GM21447 (cell line): ENCODE results near the gene WHAMM.
"Not testable (repeated sequence)": the region's sequence is repeated elsewhere in the genome, so short reads cannot be mapped to it uniquely, and the experiment has no call there.

Experiments used
- ATAC-seq: cut with Tn5 transposase; IDR thresholded peaks from one replicate; pipeline ENCODE4 v1.9.1; 2021; ENCODE audit not compliant: unreplicated experiment

The WHAMM gene

DNA sequence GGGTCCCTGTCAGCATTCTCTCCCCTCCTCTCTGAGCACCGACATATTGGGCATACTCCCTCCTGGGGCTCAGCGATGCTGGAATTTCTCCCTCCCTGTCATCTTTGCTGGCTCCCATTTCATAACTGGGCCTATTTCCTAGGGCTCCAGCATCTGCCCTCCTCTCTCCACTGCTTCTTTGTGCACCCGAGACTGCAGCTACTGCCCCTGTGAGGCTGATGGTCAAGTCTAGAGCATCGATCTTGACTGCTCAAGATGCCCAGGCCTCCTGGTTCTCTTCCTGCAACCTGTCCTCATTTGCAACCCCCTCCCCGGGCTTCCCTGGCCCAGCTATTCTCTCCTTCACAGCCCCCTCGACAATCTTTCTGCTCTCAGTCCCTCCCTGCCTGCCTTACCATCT is 53.5 kb downstream of the WHAMM start:
- ATAC-seq = no peak

- ATAC-seq = no peak
These were observed 55.5 kb downstream of the WHAMM start for GRCh38 chr15:82864967-82865366.

- ATAC-seq = not testable (repeated sequence)
These were observed 56.2 kb downstream of the WHAMM start for GRCh38 chr15:82865581-82865980.

GRCh38 chr15:82865981-82866380 is 56.6 kb downstream of the WHAMM start:
- ATAC-seq = not testable (repeated sequence)

DNA sequence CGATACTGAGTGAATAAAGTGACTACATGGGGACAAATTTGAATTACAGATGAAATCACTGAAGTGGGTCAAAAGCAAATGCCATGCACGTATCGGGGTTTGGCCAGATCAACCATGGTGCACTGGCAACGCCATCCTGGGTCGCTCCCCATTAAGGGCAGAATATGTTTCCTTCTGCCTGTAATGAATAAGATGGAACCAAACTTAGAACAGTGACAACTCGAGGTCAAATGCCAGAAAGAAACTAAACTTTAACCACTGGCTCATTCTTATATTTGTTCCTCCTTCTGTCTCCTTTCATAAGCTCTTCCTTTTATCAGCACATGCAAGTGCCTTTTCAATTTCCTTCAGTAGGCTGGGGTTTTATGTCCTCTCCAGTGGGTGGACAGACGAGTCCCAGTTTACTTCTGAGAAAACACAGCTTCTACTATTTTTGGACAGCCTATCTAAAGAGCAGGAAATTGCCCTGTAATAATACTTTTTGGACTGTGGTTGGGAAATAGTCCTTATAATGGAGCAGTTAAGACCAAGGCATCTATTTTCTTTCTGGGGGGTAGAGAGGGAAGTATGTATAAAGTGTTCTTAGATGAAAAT is 61.4 kb downstream of the WHAMM start:
- ATAC-seq = no peak

- no peak for ATAC-seq
These were observed 61.9 kb downstream of the WHAMM start for GRCh38 chr15:82871358-82871757.

- ATAC-seq = no peak
These were observed 62.5 kb downstream of the WHAMM start for GRCh38 chr15:82871832-82872484.

- no peak for ATAC-seq
These were observed 63.7 kb downstream of the WHAMM start for GRCh38 chr15:82873000-82873680.

GRCh38 chr15:82874267-82874666 is 64.8 kb downstream of the WHAMM start:
- no peak for ATAC-seq

DNA sequence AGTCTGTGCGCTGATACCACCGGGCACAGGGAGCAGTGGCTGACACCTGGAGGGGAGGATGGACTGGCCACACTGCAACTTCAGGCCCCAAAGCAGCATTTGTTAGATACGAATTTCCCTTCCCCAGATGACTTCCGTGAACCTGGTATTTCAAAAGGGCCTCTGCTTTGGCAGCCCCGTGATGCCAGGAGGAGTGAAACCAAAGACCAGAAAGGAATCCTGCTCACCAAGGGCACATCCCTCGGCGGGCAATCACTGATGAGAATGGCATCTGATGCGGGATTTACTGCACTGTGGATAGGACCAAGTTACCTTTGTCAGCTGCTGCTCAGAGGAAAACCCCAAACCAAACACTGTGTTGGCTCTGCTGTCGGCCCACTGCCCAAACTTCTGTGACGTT is 65.5 kb downstream of the WHAMM start:
- no peak for ATAC-seq

DNA sequence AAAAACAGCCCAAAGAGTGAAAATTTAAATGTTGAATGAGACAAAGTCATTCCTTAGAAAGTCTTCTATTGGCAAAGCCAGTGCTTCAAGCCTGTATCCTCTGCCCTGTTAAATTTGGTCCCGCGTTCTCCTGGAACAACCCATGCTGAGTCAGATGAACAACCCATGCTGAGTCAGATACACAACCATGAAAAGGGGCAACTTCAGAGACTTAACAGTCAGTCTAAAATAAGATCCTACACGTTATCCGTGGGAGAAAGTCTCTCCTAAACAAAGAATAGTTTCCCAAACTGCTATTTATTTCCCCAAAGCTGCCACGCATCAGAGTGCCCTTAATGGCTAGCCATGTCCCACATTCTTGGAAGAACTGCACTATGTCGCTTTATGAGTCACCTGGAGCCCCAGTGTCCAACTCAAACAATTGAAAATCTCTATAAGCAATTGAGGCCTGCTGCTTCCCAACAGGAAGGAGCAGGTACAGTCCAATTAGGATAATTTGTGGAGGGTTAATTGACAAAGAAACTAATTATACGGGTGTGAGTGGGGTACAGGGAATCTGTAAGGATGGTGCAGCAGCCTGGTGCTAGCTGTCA is 66.1 kb downstream of the WHAMM start:
- no peak for ATAC-seq

DNA sequence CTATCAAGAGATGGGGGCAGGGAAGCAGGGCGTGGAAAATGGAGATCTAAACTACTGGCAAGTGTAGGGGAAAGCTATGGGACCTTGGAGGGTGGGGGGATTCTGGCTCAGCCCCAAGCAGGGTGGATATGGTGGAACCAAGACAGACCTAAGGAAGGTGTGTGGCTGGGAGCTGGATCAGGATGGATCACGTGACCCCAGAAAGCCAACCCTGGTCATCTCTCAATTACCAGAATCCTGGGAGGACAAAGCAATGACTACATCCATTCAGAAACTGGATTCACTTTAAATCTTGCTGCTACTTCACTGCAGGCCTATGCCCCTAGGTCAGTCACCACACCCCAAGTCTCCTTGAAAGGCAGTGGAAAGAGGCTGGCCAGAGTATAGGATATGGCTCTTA is 68.4 kb downstream of the WHAMM start:
- no peak for ATAC-seq

- no peak for ATAC-seq
These were observed 68.9 kb downstream of the WHAMM start for GRCh38 chr15:82878325-82878724.

DNA sequence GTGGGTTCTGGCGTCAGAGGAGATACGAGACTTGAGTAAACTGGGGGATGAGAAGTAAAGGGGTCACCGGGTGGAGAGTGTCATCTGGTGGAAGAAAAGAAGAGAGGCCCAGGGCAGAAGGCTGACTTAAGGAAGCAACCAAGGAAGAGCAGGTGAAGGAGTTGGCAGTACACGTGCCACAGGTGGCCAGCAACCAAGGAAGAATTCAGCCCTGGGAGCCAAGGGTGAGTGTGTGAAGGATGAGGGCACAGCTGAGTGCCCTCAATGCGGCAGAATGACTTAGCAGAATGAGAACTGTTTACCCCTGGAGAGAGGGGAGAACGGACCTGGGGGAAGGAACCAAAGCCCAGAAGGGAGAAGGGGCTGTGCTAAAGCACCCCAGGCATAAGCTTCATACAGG is 71.3 kb downstream of the WHAMM start:
- no peak for ATAC-seq

DNA sequence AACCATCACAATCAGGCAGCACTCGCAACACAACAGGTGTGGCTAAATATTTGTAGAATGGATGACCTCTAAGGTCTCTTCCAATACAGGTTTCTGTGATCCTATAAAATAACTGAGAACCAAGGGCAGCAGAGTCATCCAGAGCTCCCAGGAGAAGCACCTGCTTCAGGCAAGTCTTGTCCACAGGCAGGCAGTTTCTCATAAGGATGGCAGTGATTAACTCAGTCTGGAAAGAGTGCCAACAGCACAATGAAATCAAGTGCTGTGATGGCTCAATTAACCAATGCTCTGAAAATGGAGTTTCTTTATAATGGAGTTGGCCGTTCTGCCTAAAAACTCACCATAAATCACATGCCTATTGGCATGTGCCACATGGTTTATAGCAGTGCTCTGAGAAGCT is 72.3 kb downstream of the WHAMM start:
- no peak for ATAC-seq

GRCh38 chr15:82882273-82882928 is 73.0 kb downstream of the WHAMM start:
- no peak for ATAC-seq
